NCI-H82 treated with DMSO at 0.1 percent for 48 hours (cell line): ENCODE measurements around the gene ECHS1.
A peak's percentile ranks its signal among the peaks of the same experiment; 100 is the strongest.
"Not testable (repeated sequence)": the region's sequence is repeated elsewhere in the genome, so short reads cannot be mapped to it uniquely, and the experiment has no call there.

ENCODE experiments used
- DNase-seq: peaks from one replicate; lab custom pipeline; 2025; ENCODE audit not compliant: unreplicated experiment; lab: John Stamatoyannopoulos, UW

ECHS1 gene

DNA sequence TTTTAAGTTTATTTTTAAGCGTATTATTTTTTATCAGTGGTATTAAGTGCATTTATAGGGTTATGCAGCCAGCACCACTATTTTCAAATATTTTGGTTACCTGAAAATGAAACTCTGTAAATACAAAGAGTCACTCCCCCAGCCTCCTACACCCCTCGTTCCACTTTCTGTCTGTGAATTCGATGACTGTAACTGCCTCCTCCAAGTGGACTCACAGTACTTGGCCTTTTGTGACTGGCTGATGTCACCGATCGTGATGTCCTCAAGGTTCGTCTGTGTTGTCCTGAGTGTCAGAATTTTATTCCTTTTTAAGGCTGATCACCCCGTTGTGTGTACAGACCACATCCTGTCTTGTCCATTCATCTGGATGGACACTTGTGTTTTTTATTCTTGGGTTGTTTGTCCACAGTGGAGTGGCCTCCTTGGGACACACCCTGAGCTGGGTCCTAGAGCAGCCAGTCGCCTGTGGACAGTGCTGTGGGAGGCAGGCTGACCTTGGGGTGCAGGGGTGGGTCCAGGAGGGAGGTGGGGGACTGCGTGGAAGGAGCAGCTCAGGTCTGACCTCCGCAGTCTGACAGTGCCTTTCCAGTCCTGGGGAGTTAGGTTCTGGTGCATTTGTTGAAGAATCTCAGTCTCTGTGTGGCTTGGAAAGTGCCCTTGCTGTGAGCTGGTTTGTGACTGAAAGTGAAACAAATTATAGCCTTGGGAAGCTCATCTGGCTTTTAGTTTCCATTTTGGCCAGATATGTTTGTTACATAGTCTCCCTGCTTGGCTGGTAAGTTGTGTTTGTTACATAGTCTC is 27.7 kb upstream of the ECHS1 start:
- DNase-seq, result no peak

- no peak for DNase-seq
Measured at GRCh38 chr10:133399123-133399601, 26.0 kb upstream of the ECHS1 start.

DNA sequence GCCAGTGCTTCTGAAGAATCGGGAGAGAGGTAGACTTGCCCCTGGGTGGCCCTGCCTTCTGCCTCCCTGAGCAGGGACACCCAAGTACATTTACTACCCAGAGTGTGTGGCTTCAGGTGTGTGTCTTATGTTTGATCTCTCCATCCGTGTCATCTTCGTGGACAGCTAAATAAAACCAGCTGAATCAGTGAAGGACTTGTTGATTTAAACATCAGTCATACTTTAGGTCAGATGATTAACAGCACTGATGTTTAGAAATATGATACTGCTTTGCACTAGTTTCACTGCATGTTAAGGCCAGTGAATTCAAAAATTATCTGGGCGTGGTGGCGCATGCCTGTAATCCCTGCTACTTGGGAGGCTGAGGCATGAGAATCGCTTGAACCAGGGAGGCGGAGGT is 24.8 kb upstream of the ECHS1 start:
- no peak for DNase-seq

DNA sequence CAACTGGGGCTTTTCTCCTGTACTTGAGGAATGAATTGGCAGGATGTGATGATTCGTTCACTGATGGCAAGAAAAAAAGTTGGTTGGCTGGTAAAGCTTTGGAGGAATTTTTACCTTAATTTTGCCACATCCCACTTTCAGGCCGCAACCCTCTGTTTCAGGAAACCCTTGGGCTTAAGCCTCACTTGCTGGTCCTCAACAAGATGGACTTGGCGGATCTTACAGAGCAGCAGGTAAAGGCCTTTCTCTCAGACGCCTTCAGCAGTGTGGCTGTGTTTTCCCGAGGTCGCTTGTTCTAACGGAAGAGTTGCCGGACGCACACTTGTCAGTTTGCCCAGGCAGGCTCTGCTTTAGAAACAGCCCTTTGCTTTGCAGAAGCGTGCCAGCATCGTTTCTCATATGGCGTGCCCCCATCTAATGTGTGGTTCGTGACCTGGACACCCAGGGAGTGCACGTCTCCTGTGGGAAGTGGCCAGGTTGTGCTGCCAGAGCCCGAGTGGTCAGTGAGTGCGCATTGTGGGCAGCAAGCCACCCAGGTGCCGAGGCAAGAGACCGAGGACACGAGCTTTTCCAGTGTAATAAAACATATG is 23.0 kb upstream of the ECHS1 start:
- DNase-seq, result no peak

GRCh38 chr10:133394801-133395221 is 21.7 kb upstream of the ECHS1 start:
- no peak for DNase-seq

DNA sequence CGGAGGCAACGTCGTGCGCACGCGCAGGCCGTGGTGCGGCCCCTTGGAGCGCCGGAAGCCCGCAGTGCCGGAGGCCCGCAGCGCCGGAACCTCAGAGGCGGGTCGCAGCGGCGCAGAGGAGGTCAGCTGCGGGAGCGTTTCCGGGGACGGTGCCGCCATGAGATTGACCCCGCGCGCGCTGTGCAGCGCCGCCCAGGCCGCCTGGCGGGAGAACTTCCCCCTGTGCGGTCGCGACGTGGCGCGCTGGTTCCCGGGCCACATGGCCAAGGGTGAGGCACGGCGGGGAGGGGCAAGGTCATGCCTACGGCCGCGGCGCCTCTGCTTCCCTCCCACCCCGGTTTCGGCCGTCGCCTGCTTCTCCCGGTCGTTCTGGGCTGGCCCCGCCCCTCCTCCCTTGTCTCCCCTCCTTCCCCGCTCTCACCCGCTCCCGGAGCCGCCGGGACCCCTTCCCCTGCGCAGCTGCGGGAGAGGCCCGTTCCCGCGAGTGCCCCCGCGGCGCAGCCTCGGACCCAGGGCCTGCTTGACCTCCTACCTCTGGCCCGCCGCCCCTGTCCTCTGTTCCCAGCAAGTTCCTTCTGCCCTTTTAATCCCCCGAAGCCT is 21.0 kb upstream of the ECHS1 start, which contains the start of gene MTG1:
MTG1 (plus strand) TSS at position 94 of the 600 bp plus-strand sequence; CDS start at position 158, 64 bp downstream.
- peak; percentile 61 for DNase-seq

- DNase-seq, result no peak
Measured at GRCh38 chr10:133393401-133394063, 20.4 kb upstream of the ECHS1 start.

GRCh38 chr10:133391761-133392518 is 18.8 kb upstream of the ECHS1 start:
- DNase-seq, result no peak

GRCh38 chr10:133391249-133391635 is 18.1 kb upstream of the ECHS1 start:
- DNase-seq, result no peak

- DNase-seq, result no peak
Measured at GRCh38 chr10:133390597-133391248, 17.6 kb upstream of the ECHS1 start.

- DNase-seq, result no peak
Measured at GRCh38 chr10:133388973-133389818, 16.0 kb upstream of the ECHS1 start.

DNA sequence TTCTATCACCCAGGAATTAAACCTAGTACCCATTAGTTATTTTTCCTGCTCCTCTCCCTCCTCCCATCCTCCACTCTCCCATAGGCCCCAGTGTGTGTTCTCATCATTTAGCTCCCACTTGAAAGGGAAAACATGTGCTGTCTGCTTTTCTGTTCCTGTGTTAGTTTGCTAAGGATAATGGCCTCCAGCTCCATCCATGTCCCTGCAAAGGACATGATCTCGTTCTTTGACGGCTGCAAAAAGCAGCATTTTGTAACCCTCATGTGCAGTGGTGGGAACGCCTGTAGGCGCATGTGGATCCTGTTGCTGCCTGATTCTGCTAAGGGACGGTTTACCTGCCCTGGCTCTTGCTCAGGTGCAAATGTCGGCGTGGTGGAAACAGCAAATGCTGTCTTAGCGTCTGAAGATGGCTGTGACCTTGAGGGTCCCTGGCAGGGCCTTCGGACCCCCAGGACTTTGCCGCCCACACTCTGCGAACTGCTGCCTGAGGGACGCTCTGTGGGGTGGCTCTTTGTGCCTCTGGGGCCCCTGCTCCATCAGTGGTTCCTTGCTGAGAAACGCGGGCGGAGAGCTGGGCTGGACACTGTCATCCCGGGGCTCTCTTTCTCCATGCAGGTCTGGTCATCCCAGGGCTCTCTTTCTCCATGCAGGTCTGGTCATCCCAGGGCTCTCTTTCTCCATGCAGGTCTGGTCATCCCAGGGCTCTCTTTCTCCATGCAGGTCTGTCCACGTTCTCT is 15.2 kb upstream of the ECHS1 start:
- DNase-seq, result peak; percentile 1

- not testable (repeated sequence) for DNase-seq
Measured at GRCh38 chr10:133386951-133387350, 13.8 kb upstream of the ECHS1 start.

GRCh38 chr10:133385214-133385613 is 12.1 kb upstream of the ECHS1 start:
- DNase-seq, result no peak

GRCh38 chr10:133384071-133384470 is 10.9 kb upstream of the ECHS1 start:
- no peak for DNase-seq

GRCh38 chr10:133383551-133383950 is 10.4 kb upstream of the ECHS1 start:
- DNase-seq, result no peak

GRCh38 chr10:133381036-133381435 is 7.9 kb upstream of the ECHS1 start:
- no peak for DNase-seq

GRCh38 chr10:133379801-133380666 is 6.9 kb upstream of the ECHS1 start:
- DNase-seq, result no peak
